A549 (cell line): ENCODE measurements around the gene IDH3G. TPM values are rescaled to one million over a fixed set of nuclear protein-coding genes. Genes with fewer than 3 reads are reported as not detected.

Experiments used
- ATAC-seq, 2 experiments: fragments of 200-7000 bp in 1 of 2; fragments of >200 bp in 1 of 2; cut with Nextera tagmentation in 1 of 2; cut with Tn5 transposase in 1 of 2; 3 replicates each; pipeline versions ENCODE4 v1.8.0 to v1.9.1; 2018 to 2020; ENCODE audit warnings: mild to moderate bottlenecking in 1 of 2, moderate library complexity in 1 of 2
- CTCF ChIA-PET: fragments of 300-600 bp; sonication (Branson Sonifier 250); formaldehyde crosslinking; extraction: SDS; loops from one replicate; lab custom pipeline; 2021; ENCODE audit warnings: antibody characterized with exemption, inconsistent platforms; lab: Yijun Ruan, JAX
- POLR2A ChIA-PET: fragments of 350-600 bp; formaldehyde crosslinking; extraction: SDS; loops from one replicate; lab custom pipeline; 2021; ENCODE audit warnings: antibody characterized with exemption, inconsistent platforms; lab: Yijun Ruan, JAX
- DNase-seq, 2 experiments: peaks; one replicate each; pipeline versions ENCODE4 v3.0.0 to v3.0.0-alpha.2; 2011 to 2016; ENCODE audit warnings: low read depth in 1 of 2, low spot score in 1 of 2
- FAIRE-seq: peaks from 2 replicates; lab custom pipeline; 2011; peaks lifted over from hg19 to GRCh38; lab: Jason Lieb, UNC
- H3K27ac ChIP-seq, 2 experiments: fragments of >200 bp; sonication (Bioruptor Twin); formaldehyde crosslinking; 3 replicates each; pipeline ENCODE4 v1.5.1; 2016 to 2017
- H3K4me1 ChIP-seq: fragments of >200 bp; sonication (Bioruptor Twin); formaldehyde crosslinking; 3 replicates; pipeline ENCODE4 v1.6.1; 2016
- H3K4me2 ChIP-seq: fragments of >200 bp; sonication (Bioruptor Twin); formaldehyde crosslinking; 3 replicates; pipeline ENCODE4 v1.6.1; 2016
- H3K4me3 ChIP-seq: fragments of >200 bp; sonication (Bioruptor Twin); formaldehyde crosslinking; 3 replicates; pipeline ENCODE4 v1.5.1; 2016
- H3K9me3 ChIP-seq: fragments of >200 bp; sonication (Bioruptor Twin); formaldehyde crosslinking; 3 replicates; pipeline ENCODE4 v1.6.1; 2016
- BHLHE40 ChIP-seq: IDR thresholded peaks from 2 replicates; pipeline ENCODE4 v1.6.1; 2012; ENCODE audit warnings: low read depth, low read length, inconsistent platforms
- CEBPB ChIP-seq, 2 experiments: fragments of >200 bp in 1 of 2; sonication (Bioruptor Twin) in 1 of 2; formaldehyde crosslinking in 1 of 2; IDR thresholded peaks; 2 replicates each; pipeline ENCODE4 v1.6.1; 2012 to 2016
- CHD2 ChIP-seq: fragments of 150-350 bp; IDR thresholded peaks from 2 replicates; pipeline ENCODE4 v1.6.1; 2014; ENCODE audit warnings: low read length; ENCODE audit not compliant: partially characterized antibody
- CHD4 ChIP-seq: fragments of 200-600 bp; sonication (generic); IDR thresholded peaks from 2 replicates; pipeline ENCODE4 v1.6.1; 2016; ENCODE audit warnings: antibody characterized with exemption, mild to moderate bottlenecking, borderline replicate concordance
- ESRRA ChIP-seq: fragments of 150-350 bp; IDR thresholded peaks from 2 replicates; pipeline ENCODE4 v1.6.1; 2014; ENCODE audit warnings: mild to moderate bottlenecking, low read length, borderline replicate concordance
- FOSL2 ChIP-seq, 2 experiments: fragments of 450-650 bp in 1 of 2; fragments of >200 bp in 1 of 2; sonication (Bioruptor Twin) in 1 of 2; formaldehyde crosslinking; IDR thresholded peaks; 2 replicates each; pipeline versions ENCODE4 v1.5.0 to v1.6.1; 2016 to 2020; ENCODE audit warnings: mild to moderate bottlenecking in 1 of 2, moderate library complexity in 1 of 2
- HOXB13 ChIP-seq: fragments of 250-450 bp; sonication (Bioruptor Pico); IDR thresholded peaks from 2 replicates; pipeline ENCODE4 v1.5.0; 2020; ENCODE audit warnings: low read depth, mild to moderate bottlenecking, moderate library complexity
- JUN ChIP-seq, 2 experiments: fragments of >200 bp; sonication (Bioruptor Twin); formaldehyde crosslinking; IDR thresholded peaks; 2 replicates in 1 of 2; 3 replicates in 1 of 2; pipeline ENCODE4 v1.6.1; 2016 to 2017
- KDM5A ChIP-seq: fragments of 200-600 bp; sonication (generic); IDR thresholded peaks from 2 replicates; pipeline ENCODE4 v1.6.1; 2016; ENCODE audit warnings: antibody characterized with exemption, mild to moderate bottlenecking
- MAFK ChIP-seq: fragments of 450-650 bp; IDR thresholded peaks from 2 replicates; pipeline ENCODE4 v1.6.1; 2014; ENCODE audit not compliant: partially characterized antibody
- MYC ChIP-seq: IDR thresholded peaks from 2 replicates; pipeline ENCODE4 v1.6.1; 2012; ENCODE audit warnings: mild to moderate bottlenecking, inconsistent platforms, low read length, improper control_type of control experiment, borderline replicate concordance
- NR3C1 ChIP-seq: fragments of >200 bp; sonication (Bioruptor Twin); formaldehyde crosslinking; IDR thresholded peaks from 3 replicates; pipeline ENCODE4 v1.6.1; 2017
- POLR2A ChIP-seq: IDR thresholded peaks from 2 replicates; pipeline ENCODE4 v1.6.1; 2012; ENCODE audit warnings: mild to moderate bottlenecking, low read length
- SREBF2 ChIP-seq: fragments of 450-650 bp; IDR thresholded peaks from 2 replicates; pipeline ENCODE4 v1.6.1; 2014; ENCODE audit warnings: mild to moderate bottlenecking, moderate library complexity
- TP53 ChIP-seq: fragments of 250-450 bp; sonication (Bioruptor Pico); IDR thresholded peaks from 2 replicates; pipeline ENCODE4 v1.5.0; 2021; ENCODE audit warnings: mild to moderate bottlenecking, moderate library complexity
- ZNF302 ChIP-seq: fragments of 250-450 bp; sonication (Bioruptor Pico); IDR thresholded peaks from 2 replicates; pipeline ENCODE4 v1.9.0; 2021; ENCODE audit warnings: inconsistent platforms, mild to moderate bottlenecking, moderate library complexity
- WGBS: methylation state at CpG from one replicate; pipeline ENCODE4 v1.1.6; 2017; ENCODE audit errors: missing lambda C conversion rate; 5-methylcytosine and 5-hydroxymethylcytosine counted together
- polyA plus RNA-seq, 4 experiments: library from polyadenylated mRNA; depleted of rRNA in 3 of 4; stranded (reverse); fragments of >200 nt; fragmentation: RNase III in 1 of 4; extraction: RNeasy Plus Mini Kit Qiagen cat#74134 plus additional on column Dnase treatment in 1 of 4; gene quantifications; 2 replicates in 3 of 4; 3 replicates in 1 of 4; pipeline ENCODE4 v1.2.3, GENCODE V29; 2011 to 2017
- TF ChIP-seq, protein P1 (sequence below): fragments of 250-450 bp; sonication (Bioruptor Pico); IDR thresholded peaks from 2 replicates; pipeline ENCODE4 v1.5.0; 2021; ENCODE audit warnings: mild to moderate bottlenecking, moderate library complexity, borderline replicate concordance
- TF ChIP-seq, protein P2 (sequence below): fragments of 150-350 bp; IDR thresholded peaks from 2 replicates; pipeline ENCODE4 v1.6.1; 2014; ENCODE audit warnings: low read depth, mild to moderate bottlenecking, low read length
- TF ChIP-seq, protein P3 (sequence below): fragments of 200-600 bp; sonication (generic); IDR thresholded peaks from 2 replicates; pipeline ENCODE4 v1.6.1; 2016; ENCODE audit warnings: antibody characterized with exemption, mild to moderate bottlenecking, moderate library complexity
- TF ChIP-seq, protein P4 (sequence below): fragments of >200 bp; sonication (Bioruptor Twin); formaldehyde crosslinking; IDR thresholded peaks from 3 replicates; pipeline ENCODE4 v1.5.1; 2016

IDH3G gene
- polyA plus RNA-seq, 2 of the 4 experiments (the other 2 are of a cell fraction): 45.6 to 58.5 TPM

DNA sequence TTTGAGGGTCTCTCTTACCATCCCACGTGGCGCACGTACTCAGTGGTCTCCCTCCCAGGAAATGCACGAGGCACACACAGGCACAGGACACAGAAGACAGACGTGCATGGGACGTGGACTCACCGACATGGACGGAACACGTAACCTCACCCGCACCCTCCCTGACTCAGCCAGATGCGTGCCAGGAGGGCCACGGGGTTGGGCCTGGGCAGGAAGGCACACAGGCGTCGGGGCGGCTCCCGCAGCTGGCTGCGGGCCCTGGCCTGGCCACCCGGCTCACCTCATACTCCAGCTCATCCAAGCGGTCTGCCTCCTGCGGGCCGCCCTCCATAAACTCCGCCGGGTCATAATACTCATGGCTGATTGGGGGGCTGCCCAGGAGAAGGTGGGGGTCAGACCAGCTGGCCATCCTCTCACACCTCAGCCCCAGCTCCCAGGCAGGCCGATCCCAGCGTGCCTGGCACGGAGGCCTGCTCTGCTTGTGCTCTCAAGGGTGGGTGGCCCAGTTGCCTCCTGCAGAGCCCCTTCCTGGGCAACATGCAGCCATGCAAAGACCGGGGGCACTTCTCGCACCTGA lies 12.9 kb upstream of the IDH3G start:
- POLR2A ChIA-PET: interaction anchor here (1.4 kb wide), 1 partner anchor 13 kb away, joined by 3 read pairs; the partner anchor contains the start of genes IDH3G and SSR4
- no peaks in the 10 kb centered on the region for H3K9me3 ChIP-seq
- no peak for DNase-seq
- H3K4me2 ChIP-seq: no peak overlapping the region
- H3K4me1 ChIP-seq: no peaks in the 10 kb centered on the region
- no peak overlapping the region for H3K4me3 ChIP-seq
- no peak for FAIRE-seq
- no peak for TF ChIP-seq POLR2A
- no peak for TF ChIP-seq MYC
- TF ChIP-seq, protein P1, sequence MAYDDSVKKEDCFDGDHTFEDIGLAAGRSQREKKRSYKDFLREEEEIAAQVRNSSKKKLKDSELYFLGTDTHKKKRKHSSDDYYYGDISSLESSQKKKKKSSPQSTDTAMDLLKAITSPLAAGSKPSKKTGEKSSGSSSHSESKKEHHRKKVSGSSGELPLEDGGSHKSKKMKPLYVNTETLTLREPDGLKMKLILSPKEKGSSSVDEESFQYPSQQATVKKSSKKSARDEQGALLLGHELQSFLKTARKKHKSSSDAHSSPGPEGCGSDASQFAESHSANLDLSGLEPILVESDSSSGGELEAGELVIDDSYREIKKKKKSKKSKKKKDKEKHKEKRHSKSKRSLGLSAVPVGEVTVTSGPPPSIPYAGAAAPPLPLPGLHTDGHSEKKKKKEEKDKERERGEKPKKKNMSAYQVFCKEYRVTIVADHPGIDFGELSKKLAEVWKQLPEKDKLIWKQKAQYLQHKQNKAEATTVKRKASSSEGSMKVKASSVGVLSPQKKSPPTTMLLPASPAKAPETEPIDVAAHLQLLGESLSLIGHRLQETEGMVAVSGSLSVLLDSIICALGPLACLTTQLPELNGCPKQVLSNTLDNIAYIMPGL (CRISPR knock-in tag): no peak
- TF ChIP-seq CHD2: no peak
- TF ChIP-seq ESRRA: no peak
- TF ChIP-seq HOXB13: no peak
- no peak for TF ChIP-seq JUN (IDR thresholded peaks at IDR 0.05)
- no peak for TF ChIP-seq CEBPB (IDR thresholded peaks at IDR 0.05)
- TF ChIP-seq, protein P2, sequence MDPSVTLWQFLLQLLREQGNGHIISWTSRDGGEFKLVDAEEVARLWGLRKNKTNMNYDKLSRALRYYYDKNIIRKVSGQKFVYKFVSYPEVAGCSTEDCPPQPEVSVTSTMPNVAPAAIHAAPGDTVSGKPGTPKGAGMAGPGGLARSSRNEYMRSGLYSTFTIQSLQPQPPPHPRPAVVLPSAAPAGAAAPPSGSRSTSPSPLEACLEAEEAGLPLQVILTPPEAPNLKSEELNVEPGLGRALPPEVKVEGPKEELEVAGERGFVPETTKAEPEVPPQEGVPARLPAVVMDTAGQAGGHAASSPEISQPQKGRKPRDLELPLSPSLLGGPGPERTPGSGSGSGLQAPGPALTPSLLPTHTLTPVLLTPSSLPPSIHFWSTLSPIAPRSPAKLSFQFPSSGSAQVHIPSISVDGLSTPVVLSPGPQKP: no peak
- TF ChIP-seq NR3C1: no peak
- TF ChIP-seq BHLHE40: no peak
- no peak for TF ChIP-seq TP53 (CRISPR knock-in tag)
- TF ChIP-seq, protein P3, sequence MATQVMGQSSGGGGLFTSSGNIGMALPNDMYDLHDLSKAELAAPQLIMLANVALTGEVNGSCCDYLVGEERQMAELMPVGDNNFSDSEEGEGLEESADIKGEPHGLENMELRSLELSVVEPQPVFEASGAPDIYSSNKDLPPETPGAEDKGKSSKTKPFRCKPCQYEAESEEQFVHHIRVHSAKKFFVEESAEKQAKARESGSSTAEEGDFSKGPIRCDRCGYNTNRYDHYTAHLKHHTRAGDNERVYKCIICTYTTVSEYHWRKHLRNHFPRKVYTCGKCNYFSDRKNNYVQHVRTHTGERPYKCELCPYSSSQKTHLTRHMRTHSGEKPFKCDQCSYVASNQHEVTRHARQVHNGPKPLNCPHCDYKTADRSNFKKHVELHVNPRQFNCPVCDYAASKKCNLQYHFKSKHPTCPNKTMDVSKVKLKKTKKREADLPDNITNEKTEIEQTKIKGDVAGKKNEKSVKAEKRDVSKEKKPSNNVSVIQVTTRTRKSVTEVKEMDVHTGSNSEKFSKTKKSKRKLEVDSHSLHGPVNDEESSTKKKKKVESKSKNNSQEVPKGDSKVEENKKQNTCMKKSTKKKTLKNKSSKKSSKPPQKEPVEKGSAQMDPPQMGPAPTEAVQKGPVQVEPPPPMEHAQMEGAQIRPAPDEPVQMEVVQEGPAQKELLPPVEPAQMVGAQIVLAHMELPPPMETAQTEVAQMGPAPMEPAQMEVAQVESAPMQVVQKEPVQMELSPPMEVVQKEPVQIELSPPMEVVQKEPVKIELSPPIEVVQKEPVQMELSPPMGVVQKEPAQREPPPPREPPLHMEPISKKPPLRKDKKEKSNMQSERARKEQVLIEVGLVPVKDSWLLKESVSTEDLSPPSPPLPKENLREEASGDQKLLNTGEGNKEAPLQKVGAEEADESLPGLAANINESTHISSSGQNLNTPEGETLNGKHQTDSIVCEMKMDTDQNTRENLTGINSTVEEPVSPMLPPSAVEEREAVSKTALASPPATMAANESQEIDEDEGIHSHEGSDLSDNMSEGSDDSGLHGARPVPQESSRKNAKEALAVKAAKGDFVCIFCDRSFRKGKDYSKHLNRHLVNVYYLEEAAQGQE: no peak
- TF ChIP-seq KDM5A: no peak
- no peak for TF ChIP-seq CHD4
- no peak for TF ChIP-seq MAFK
- no peak for TF ChIP-seq FOSL2 (IDR thresholded peaks at IDR 0.05)
- no peak for TF ChIP-seq FOSL2 (CRISPR knock-in tag; IDR thresholded peaks at IDR 0.05)
- TF ChIP-seq, protein P4, sequence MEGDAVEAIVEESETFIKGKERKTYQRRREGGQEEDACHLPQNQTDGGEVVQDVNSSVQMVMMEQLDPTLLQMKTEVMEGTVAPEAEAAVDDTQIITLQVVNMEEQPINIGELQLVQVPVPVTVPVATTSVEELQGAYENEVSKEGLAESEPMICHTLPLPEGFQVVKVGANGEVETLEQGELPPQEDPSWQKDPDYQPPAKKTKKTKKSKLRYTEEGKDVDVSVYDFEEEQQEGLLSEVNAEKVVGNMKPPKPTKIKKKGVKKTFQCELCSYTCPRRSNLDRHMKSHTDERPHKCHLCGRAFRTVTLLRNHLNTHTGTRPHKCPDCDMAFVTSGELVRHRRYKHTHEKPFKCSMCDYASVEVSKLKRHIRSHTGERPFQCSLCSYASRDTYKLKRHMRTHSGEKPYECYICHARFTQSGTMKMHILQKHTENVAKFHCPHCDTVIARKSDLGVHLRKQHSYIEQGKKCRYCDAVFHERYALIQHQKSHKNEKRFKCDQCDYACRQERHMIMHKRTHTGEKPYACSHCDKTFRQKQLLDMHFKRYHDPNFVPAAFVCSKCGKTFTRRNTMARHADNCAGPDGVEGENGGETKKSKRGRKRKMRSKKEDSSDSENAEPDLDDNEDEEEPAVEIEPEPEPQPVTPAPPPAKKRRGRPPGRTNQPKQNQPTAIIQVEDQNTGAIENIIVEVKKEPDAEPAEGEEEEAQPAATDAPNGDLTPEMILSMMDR: no peak
- TF ChIP-seq SREBF2: no peak
- no peak for TF ChIP-seq ZNF302 (CRISPR knock-in tag)
- TF ChIP-seq, all 56 proteins: peak for 0
- CTCF ChIA-PET: interaction anchor here (0.8 kb wide), 1 partner anchor 46 kb away, joined by 3 read pairs; no protein-coding TSS in a partner anchor
- H3K27ac ChIP-seq: no peak overlapping the region
- ATAC-seq: no peak
- WGBS: 79% methylated on average over 12 of the region's 28 CpGs
